ENCODE measurements around the gene GPR45.

GPR45 gene

DNA sequence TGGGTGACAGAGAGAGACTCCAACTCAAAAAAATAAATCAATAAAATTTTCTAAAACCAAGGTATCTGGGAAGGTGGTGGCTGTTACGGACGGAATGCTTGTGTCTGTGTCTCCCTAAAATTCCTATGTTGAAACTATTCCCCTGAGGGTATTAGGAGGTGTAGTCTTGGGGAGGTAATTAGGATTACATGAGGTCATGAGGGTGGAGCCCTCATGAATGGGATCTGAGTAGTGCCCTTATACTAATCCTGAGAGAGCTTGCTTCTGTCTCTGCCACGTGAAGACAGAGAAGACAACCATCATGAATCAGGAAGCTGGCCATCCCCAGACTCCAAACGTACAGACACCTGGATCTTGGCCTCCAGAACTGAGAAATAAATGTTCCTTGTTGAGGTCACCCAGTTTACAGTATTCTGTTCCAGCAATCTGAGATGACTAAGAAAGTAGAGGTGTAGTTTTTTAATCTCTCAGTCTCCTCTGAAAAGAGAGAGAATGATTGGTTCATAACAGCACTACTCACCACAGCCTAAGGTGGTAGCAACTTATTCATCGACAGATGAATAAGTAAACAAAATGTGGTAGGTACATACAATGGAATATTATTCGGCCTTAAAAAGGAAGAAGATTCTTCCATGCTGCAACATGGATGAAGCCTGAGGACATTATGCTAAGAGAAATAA lies 49.6 kb downstream of the GPR45 start:
- Histone ChIP-seq H3K27ac (ENCODE audit: low read depth, low read length) (no peak overlapping the region), H3K36me3 (ENCODE audit: low read length) (peaks cover 20% of the 10 kb centered on the region), H3K79me2 (ENCODE audit: insufficient read depth, low read length) (0 out of 2 replicates have a peak, but pooled peaks cover 3% of the 10 kb centered on the region), H3K9me2 (replicated peaks; ENCODE audit: insufficient read depth, low read length) (no peaks in the 10 kb centered on the region), H3K9me3 (ENCODE audit: insufficient read depth, low read length) (no peaks in the 10 kb centered on the region), H4K20me1 (ENCODE audit: low read depth, low read length) (no peaks in the 10 kb centered on the region), H3K9ac (ENCODE audit: low read length) (no peak overlapping the region), H3F3A (ENCODE audit: insufficient read depth) (no peaks in the 10 kb centered on the region), H2AFZ (ENCODE audit: low read depth, low read length, severe bottlenecking) (no peak overlapping the region), H3K4me3 (ENCODE audit: insufficient read depth, low read length, poor library complexity, severe bottlenecking) (no peak overlapping the region), H3K27me3 (ENCODE audit: low read length) (no peaks in the 10 kb centered on the region), H3K4me2 (ENCODE audit: low read depth, low read length, poor library complexity, severe bottlenecking) (no peak overlapping the region)
- TF ChIP-seq, protein P1, sequence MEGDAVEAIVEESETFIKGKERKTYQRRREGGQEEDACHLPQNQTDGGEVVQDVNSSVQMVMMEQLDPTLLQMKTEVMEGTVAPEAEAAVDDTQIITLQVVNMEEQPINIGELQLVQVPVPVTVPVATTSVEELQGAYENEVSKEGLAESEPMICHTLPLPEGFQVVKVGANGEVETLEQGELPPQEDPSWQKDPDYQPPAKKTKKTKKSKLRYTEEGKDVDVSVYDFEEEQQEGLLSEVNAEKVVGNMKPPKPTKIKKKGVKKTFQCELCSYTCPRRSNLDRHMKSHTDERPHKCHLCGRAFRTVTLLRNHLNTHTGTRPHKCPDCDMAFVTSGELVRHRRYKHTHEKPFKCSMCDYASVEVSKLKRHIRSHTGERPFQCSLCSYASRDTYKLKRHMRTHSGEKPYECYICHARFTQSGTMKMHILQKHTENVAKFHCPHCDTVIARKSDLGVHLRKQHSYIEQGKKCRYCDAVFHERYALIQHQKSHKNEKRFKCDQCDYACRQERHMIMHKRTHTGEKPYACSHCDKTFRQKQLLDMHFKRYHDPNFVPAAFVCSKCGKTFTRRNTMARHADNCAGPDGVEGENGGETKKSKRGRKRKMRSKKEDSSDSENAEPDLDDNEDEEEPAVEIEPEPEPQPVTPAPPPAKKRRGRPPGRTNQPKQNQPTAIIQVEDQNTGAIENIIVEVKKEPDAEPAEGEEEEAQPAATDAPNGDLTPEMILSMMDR (IDR thresholded peaks at IDR 0.05; ENCODE audit: insufficient read depth, low read length, poor library complexity, severe bottlenecking) = no peak
- no peak for TF ChIP-seq EZH2phosphoT487 (conservative IDR thresholded peaks at IDR 0.05; ENCODE audit: low read length)

DNA sequence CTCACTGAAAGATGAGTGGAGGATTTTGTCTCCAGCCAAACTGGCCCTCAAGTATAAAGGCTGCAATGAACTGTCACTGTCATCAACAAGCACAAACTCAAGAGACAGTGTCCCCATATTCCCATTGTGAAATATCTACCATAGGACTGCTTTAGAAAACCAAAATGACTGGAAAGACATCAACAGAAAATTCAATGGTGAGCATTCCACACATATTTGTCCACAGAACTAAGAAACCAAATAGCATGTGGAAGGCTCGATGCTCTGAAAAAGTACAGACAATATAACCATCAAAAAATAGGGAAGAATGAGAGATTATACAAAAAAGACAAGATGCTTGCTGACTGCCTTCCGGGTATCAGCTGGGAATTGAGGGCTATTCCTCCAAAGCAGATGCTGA lies 50.4 kb downstream of the GPR45 start:
- Histone ChIP-seq H3K9me3 (ENCODE audit: insufficient read depth, low read length) (no peaks in the 10 kb centered on the region), H3K9me2 (replicated peaks; ENCODE audit: insufficient read depth, low read length) (no peaks in the 10 kb centered on the region), H3K4me2 (ENCODE audit: low read depth, low read length, poor library complexity, severe bottlenecking) (no peak overlapping the region), H3K4me3 (ENCODE audit: insufficient read depth, low read length, poor library complexity, severe bottlenecking) (no peak overlapping the region), H3K79me2 (ENCODE audit: insufficient read depth, low read length) (0 out of 2 replicates have a peak, but pooled peaks cover 3% of the 10 kb centered on the region), H3K27ac (ENCODE audit: low read depth, low read length) (no peak overlapping the region), H3K9ac (ENCODE audit: low read length) (no peak overlapping the region), H3K36me3 (ENCODE audit: low read length) (peaks cover 21% of the 10 kb centered on the region), H3K27me3 (ENCODE audit: low read length) (no peaks in the 10 kb centered on the region), H4K20me1 (ENCODE audit: low read depth, low read length) (no peaks in the 10 kb centered on the region), H2AFZ (ENCODE audit: low read depth, low read length, severe bottlenecking) (no peak overlapping the region), H3F3A (ENCODE audit: insufficient read depth) (no peaks in the 10 kb centered on the region)
- TF ChIP-seq, protein P1 (IDR thresholded peaks at IDR 0.05; ENCODE audit: insufficient read depth, low read length, poor library complexity, severe bottlenecking) = no peak
- TF ChIP-seq EZH2phosphoT487 (conservative IDR thresholded peaks at IDR 0.05; ENCODE audit: low read length) = no peak
